HG03442 (cell line): ENCODE data around the gene PCSK5.

Source experiments
- ATAC-seq: cut with Tn5 transposase; IDR thresholded peaks from one replicate; pipeline ENCODE4 v1.9.1; 2021; ENCODE audit warnings: mild to moderate bottlenecking, moderate library complexity; ENCODE audit not compliant: unreplicated experiment

PCSK5 gene

GRCh38 chr9:76373784-76374474 is 483.5 kb downstream of the PCSK5 start:
- no peak for ATAC-seq

DNA sequence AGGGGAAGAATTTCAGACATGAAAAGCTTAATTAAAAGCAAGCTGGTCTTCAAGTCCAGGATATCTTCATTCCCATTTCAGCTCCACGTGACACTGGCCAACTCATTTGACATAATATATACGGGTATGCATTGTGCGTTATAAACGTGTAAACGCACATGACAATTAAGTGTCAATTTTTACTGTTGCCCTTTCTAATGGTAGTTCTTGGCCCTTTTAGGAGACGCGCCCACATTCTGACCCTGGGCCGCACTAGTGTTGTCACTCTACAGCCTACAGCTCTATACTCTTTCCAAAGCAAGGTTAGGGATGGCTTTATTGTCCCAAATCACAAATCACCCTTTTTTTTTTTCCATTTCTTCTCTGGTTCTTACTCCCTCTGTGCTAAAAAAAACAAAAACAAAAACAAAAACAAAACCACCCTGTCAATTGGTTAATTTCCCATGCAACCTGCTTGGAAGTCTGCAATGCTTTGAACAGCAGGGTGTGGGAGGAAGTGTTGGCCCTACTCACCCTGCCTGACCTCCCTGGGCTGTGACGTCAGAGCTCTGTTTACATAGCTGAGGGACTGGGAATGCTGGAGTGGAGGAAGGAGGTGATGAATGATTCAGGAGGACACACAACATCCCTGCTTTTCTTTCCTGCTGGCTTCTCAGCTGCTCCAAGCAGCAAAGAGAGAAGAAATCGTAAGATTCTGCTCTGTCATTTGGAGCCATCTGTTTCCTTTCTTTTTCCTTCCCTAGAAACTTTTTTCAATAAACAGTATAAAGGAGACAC is 484.5 kb downstream of the PCSK5 start:
- ATAC-seq = no peak

DNA sequence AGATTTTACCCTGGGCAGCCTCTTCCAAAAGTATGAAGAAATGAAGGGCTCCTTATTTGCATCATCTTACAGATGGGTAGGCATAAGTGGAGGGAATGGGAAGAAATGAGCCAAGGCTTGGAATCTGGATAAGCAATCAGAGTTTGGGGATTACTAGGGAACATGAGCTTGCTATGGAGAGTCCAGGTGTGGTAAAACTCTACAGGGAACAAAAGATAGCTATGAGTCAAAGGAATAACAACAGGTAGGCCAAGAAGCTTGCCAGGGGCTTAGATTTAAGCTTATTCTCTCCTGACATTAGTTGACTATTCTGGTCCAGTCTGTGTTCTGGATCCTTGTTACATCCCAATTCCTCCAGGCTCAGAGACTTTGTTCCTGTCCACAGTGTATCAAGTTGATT is 487.3 kb downstream of the PCSK5 start:
- no peak for ATAC-seq

DNA sequence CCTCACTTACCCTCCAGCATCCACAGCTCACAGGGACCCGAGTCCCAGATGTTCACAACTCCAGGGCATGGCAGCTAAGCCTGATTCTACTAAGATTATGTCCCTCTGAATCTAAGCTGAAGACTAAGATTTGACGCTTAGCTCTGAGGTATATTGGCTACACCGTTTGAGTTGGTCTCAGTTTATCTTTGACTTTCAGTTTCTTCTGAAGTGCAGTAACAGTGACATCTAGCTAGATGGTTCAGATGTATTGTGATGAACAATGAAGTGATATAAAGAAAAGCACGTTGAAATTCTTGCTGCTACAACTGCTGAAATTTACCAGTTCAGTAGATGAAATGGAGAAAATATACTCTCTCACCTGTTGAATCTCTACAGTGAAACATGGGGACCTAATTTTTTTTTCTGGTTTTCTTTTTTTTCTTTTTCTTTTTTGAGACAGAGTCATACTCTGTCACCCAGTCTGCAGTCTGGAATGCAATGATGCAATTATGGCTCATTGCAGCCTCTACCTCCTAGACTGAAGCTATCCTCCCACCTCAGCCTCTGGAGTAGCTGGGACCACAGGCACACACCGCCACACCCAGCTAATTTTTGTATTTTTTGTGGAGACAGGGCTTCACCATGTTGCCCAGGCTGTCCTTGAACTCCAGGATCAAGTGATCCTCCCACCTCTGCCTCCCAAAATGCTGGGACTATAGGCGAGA is 488.0 kb downstream of the PCSK5 start:
- no peak for ATAC-seq

- no peak for ATAC-seq
These were observed 489.0 kb downstream of the PCSK5 start for GRCh38 chr9:76379494-76379893.

DNA sequence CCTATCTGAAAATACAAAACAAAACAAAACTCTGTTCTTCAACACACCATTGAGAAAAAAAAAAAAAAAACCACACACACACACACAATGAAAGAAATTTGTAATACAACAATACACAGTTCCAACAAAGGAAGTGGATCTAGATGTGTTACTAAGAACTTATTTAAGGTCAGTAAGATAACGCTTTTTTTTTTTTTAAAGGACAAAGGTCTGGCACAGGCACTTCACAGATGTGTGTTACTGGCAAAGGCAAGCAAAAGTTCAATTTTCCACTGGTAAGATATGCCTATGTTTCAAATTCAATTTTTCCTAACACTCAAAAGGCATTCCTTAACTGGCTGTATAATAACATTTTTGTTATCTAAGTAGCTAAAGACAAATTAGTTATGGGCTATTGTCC is 500.2 kb downstream of the PCSK5 start:
- no peak for ATAC-seq

DNA sequence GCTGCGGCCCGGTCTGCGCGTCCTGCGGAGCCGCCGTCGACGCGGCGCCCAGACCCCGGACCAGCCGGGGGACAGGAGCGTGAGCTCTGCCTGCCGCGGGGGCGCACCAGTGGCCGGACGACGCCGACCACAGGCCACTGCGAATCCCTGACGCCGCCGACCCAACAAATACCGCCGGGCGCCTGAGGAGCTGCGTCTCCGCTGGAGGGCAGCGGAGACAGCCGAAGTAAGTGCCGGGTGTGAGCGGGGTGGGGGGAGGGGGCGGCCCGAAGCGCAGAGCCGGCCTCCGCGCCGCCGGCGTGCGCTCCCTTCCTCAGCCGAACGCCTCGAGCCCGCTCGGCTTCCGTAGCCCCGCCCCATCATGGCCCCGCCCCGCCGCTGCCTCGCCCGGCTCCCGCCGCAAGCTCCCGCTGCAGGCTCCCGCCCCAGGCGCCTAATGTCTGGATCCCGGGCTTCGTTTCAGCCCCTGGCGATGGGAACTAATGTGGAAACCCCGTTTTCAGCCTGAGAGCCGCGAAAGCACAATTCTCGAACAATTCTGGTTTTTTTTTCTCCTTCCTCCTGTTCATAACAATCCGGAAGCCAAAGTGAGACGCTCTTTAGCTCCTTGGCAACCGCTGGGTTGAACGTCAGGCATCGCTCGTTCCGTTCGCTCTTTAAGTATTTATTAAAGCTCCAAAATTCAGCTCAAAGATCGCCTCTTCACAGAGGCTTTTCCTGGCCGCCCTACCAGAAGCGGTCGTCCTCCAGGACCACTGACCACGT is 503.9 kb downstream of the PCSK5 start, which contains the start of gene RFK:
RFK (minus strand) TSS at position 232 of the 765 bp plus-strand sequence. CDS start 255 bp downstream, outside the sequence.
- ATAC-seq = peak; percentile 56

DNA sequence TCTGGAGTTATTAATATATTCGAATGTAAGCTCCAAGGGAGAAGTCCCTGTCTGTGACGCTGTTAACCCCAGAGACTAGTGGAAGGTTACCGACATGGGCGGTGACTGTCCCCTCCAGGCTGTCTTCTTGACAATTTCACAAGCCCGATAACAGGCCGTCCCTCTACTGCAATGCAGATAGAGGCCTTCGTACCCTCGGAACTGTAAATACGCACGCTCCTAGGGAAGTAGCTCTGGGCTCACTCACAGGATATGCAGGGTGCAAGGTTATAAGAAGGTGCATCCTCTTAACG is 504.4 kb downstream of the PCSK5 start:
- ATAC-seq = peak; percentile 46

DNA sequence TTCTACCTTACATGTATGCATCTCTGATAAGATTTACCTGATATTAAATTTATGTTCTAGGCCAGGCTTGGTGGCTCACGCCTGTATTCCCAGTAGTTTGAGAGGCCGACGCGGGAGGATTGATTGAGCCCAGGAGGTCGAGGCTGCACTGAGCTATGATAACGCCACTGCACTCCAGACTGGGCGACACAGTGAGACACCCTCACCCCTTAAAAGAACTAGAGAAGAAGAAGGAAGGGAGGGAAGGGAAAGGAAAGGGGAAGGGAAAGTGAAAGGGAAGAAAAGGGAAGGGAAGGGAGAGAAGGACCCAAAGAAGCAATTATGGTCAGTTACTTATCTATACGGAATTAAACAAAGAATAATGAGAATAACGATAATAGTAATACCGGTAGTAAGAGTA is 504.9 kb downstream of the PCSK5 start:
- ATAC-seq = no peak

GRCh38 chr9:76396144-76396543 is 505.7 kb downstream of the PCSK5 start:
- no peak for ATAC-seq

GRCh38 chr9:76396597-76396996 is 506.1 kb downstream of the PCSK5 start:
- ATAC-seq = no peak

GRCh38 chr9:76399856-76400255 is 509.4 kb downstream of the PCSK5 start:
- ATAC-seq = no peak

- no peak for ATAC-seq
These were observed 510.1 kb downstream of the PCSK5 start for GRCh38 chr9:76400534-76401096.

- no peak for ATAC-seq
These were observed 510.7 kb downstream of the PCSK5 start for GRCh38 chr9:76401176-76401575.

GRCh38 chr9:76401580-76402354 is 511.3 kb downstream of the PCSK5 start:
- no peak for ATAC-seq

- ATAC-seq = peak; percentile 93
These were observed 512.9 kb downstream of the PCSK5 start for GRCh38 chr9:76403352-76403751.

DNA sequence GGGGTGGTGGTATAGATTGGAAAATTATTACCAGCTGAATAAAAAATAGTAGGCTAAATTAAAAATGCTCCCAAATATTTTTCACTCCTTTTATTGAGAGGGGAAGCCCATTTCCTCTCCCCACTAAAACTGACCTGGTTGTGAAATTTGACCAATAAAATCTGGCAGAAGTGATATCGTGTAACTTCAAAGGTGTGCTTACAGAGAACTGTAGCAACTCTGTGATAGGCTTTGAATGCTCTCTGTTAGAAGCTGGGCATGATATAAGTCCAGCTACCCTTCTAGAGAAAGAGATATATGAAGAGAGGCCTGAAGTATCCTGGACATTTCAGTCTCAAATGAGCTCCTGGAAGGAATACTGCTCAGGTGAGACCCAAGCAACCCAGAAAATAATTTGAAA is 513.9 kb downstream of the PCSK5 start:
- ATAC-seq = no peak

GRCh38 chr9:76405340-76405739 is 514.9 kb downstream of the PCSK5 start:
- no peak for ATAC-seq

DNA sequence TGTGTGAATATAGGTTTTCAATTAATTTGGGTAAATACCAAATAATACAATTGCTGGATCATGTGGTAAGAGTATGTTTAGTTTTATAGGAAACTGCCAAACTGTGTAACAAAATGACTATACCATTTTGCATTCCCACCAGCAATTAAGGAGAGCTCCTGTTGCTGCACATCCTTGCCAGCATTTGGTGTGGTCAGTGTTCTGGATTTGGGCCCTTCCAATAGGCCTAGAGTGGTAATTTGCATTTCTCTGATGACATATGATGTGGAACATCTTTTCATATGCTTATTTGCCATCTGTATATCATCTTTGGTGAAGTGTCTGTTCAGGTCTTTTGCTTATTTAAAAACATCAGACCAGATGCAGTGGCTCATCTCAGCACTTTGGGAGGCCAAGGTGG is 515.4 kb downstream of the PCSK5 start:
- ATAC-seq = no peak
